H1 (cell line): ENCODE data around the gene KRTAP4-2. TPM values are rescaled to one million over a fixed set of nuclear protein-coding genes. Genes with fewer than 3 reads are reported as not detected.

Source experiments
- CTCF ChIA-PET: fragments of 300-600 bp; sonication (Branson Sonifier 250); formaldehyde crosslinking; loops from one replicate; lab custom pipeline; 2021; ENCODE audit not compliant: partially characterized antibody; lab: Charles Lee
- POLR2A ChIA-PET: fragments of 300-600 bp; sonication (Branson Sonifier 250); formaldehyde crosslinking; loops from one replicate; lab custom pipeline; 2021; ENCODE audit warnings: inconsistent platforms; ENCODE audit not compliant: partially characterized antibody; lab: Charles Lee
- DNase-seq, 2 experiments: peaks; one replicate each; pipeline versions ENCODE4 v3.0.0 to v3.0.0-alpha.2; 2010 to 2022; ENCODE audit warnings: low spot score in 2 of 2, low read depth in 1 of 2, mixed read lengths in 1 of 2
- FAIRE-seq: peaks from 2 replicates; lab custom pipeline; 2011; peaks lifted over from hg19 to GRCh38; lab: Jason Lieb, UNC
- H2AFZ ChIP-seq: 2 replicates; pipeline ENCODE4 v1.8.1; 2012; ENCODE audit warnings: low read length, inconsistent platforms
- H2AK5ac ChIP-seq: 2 replicates; pipeline ENCODE4 v1.6.1; 2013; ENCODE audit warnings: low read depth, low read length
- H2BK120ac ChIP-seq: replicated peaks from 2 replicates; pipeline ENCODE3; 2013; ENCODE audit warnings: low read depth, low read length, inconsistent platforms
- H2BK12ac ChIP-seq: 2 replicates; pipeline ENCODE4 v1.6.1; 2013; ENCODE audit warnings: low read depth, low read length
- H2BK15ac ChIP-seq: 2 replicates; pipeline ENCODE4 v1.6.1; 2013; ENCODE audit warnings: low read length
- H2BK20ac ChIP-seq: 2 replicates; pipeline ENCODE4 v1.6.1; 2013; ENCODE audit warnings: low read length
- H2BK5ac ChIP-seq: 2 replicates; pipeline ENCODE4 v1.6.1; 2013; ENCODE audit warnings: low read depth, low read length
- H3K14ac ChIP-seq: 2 replicates; pipeline ENCODE4 v1.6.1; 2013; ENCODE audit warnings: inconsistent platforms; ENCODE audit not compliant: insufficient read length
- H3K18ac ChIP-seq: 2 replicates; pipeline ENCODE4 v1.6.1; 2013; ENCODE audit warnings: low read length; ENCODE audit errors: extremely low read depth
- H3K23ac ChIP-seq: 2 replicates; pipeline ENCODE4 v1.6.1; 2013; ENCODE audit warnings: inconsistent platforms; ENCODE audit not compliant: insufficient read length
- H3K23me2 ChIP-seq: 2 replicates; pipeline ENCODE4 v1.6.1; 2013; ENCODE audit warnings: low read depth, low read length
- H3K27ac ChIP-seq: 2 replicates; pipeline ENCODE4 v1.6.1; 2011; ENCODE audit warnings: low read depth, low read length, inconsistent platforms
- H3K27me3 ChIP-seq, 4 experiments: replicated peaks in 1 of 4; 1 replicate in 1 of 4; 2 replicates in 3 of 4; pipeline versions ENCODE4 v1.6.1 to v1.8.1; 2011 to 2013; ENCODE audit warnings: low read length in 3 of 4, mild to moderate bottlenecking in 3 of 4, inconsistent platforms in 2 of 4, mixed read lengths in 2 of 4, moderate library complexity in 1 of 4; ENCODE audit not compliant: control insufficient read depth in 3 of 4, insufficient read depth in 3 of 4; ENCODE audit errors: extremely low read depth in 1 of 4
- H3K36me3 ChIP-seq, 4 experiments: 2 replicates each; pipeline versions ENCODE4 v1.6.1 to v1.8.1; 2011 to 2013; ENCODE audit warnings: mild to moderate bottlenecking in 4 of 4, low read length in 3 of 4, moderate library complexity in 2 of 4, control low read depth in 1 of 4, inconsistent platforms in 1 of 4; ENCODE audit not compliant: insufficient read depth in 4 of 4, control insufficient read depth in 2 of 4
- H3K4ac ChIP-seq: replicated peaks from 2 replicates; pipeline ENCODE3; 2013; ENCODE audit warnings: low read length, low read depth, mixed read lengths, inconsistent platforms; ENCODE audit not compliant: insufficient read length
- H3K4me1 ChIP-seq, 4 experiments: replicated peaks in 1 of 4; 1 replicate in 1 of 4; 2 replicates in 3 of 4; pipeline versions ENCODE4 v1.6.1 to v1.8.1; 2011 to 2013; ENCODE audit warnings: low read length in 3 of 4, inconsistent platforms in 2 of 4, mixed read lengths in 1 of 4; ENCODE audit not compliant: insufficient read depth in 4 of 4, control insufficient read depth in 3 of 4
- H3K4me2 ChIP-seq, 2 experiments: 2 replicates each; pipeline versions ENCODE4 v1.6.1 to v1.8.1; 2011 to 2013; ENCODE audit warnings: low read depth in 2 of 2, low read length in 2 of 2, control low read depth in 1 of 2, inconsistent platforms in 1 of 2, mild to moderate bottlenecking in 1 of 2; ENCODE audit not compliant: insufficient read depth in 1 of 2
- H3K4me3 ChIP-seq, 4 experiments: fragments of 200-600, 300-600 bp in 1 of 4; sonication (generic), shearing (Covaris generic), sonication (Bioruptor Twin) in 1 of 4; 2 replicates each; pipeline versions ENCODE4 v1.5.1 to v1.8.1; 2011 to 2016; ENCODE audit warnings: low read length in 4 of 4, low read depth in 3 of 4, control low read depth in 2 of 4, inconsistent platforms in 2 of 4, mild to moderate bottlenecking in 2 of 4, mixed read lengths in 1 of 4, moderate library complexity in 1 of 4; ENCODE audit not compliant: insufficient read depth in 2 of 4; ENCODE audit errors: extremely low read depth in 1 of 4
- H3K56ac ChIP-seq: replicated peaks from 2 replicates; pipeline ENCODE3; 2013; ENCODE audit warnings: low read depth, mild to moderate bottlenecking, mixed read lengths, low read length, inconsistent platforms; ENCODE audit not compliant: insufficient read length
- H3K79me1 ChIP-seq: 2 replicates; pipeline ENCODE4 v1.6.1; 2013; ENCODE audit warnings: low read depth, low read length, control low read depth
- H3K79me2 ChIP-seq, 2 experiments: 2 replicates each; pipeline versions ENCODE4 v1.6.1 to v1.8.1; 2012 to 2013; ENCODE audit warnings: low read length in 2 of 2, mild to moderate bottlenecking in 2 of 2, inconsistent platforms in 1 of 2; ENCODE audit not compliant: insufficient read depth in 2 of 2, control insufficient read depth in 1 of 2
- H3K9ac ChIP-seq, 4 experiments: replicated peaks in 1 of 4; 1 replicate in 1 of 4; 2 replicates in 3 of 4; pipeline versions ENCODE4 v1.6.1 to v1.8.1; 2011 to 2013; ENCODE audit warnings: low read depth in 3 of 4, low read length in 3 of 4, control low read depth in 2 of 4, mild to moderate bottlenecking in 2 of 4, moderate library complexity in 2 of 4, inconsistent platforms in 1 of 4; ENCODE audit errors: extremely low read depth in 1 of 4
- H3K9me3 ChIP-seq, 2 experiments: 2 replicates each; pipeline versions ENCODE4 v1.6.1 to v1.8.1; 2012 to 2013; ENCODE audit warnings: mild to moderate bottlenecking in 2 of 2, moderate library complexity in 2 of 2, control low read depth in 1 of 2, inconsistent platforms in 1 of 2, low read depth in 1 of 2, low read length in 1 of 2, mixed read lengths in 1 of 2; ENCODE audit not compliant: insufficient read depth in 2 of 2
- H4K20me1 ChIP-seq, 2 experiments: replicated peaks in 1 of 2; 2 replicates each; pipeline versions ENCODE3 to v1.8.1; 2011 to 2013; ENCODE audit warnings: inconsistent platforms in 2 of 2, low read length in 2 of 2, mild to moderate bottlenecking in 1 of 2; ENCODE audit not compliant: insufficient read depth in 2 of 2, control insufficient read depth in 1 of 2
- H4K5ac ChIP-seq: 2 replicates; pipeline ENCODE4 v1.6.1; 2013; ENCODE audit warnings: low read length, low read depth, mixed read lengths, inconsistent platforms; ENCODE audit not compliant: insufficient read length
- H4K8ac ChIP-seq: 2 replicates; pipeline ENCODE4 v1.8.0; 2013; ENCODE audit warnings: mild to moderate bottlenecking, moderate library complexity, low read length, inconsistent platforms; ENCODE audit not compliant: insufficient read depth; ENCODE audit errors: extremely low read depth
- H4K91ac ChIP-seq: replicated peaks from 2 replicates; pipeline ENCODE3; 2013; ENCODE audit warnings: low read length, mixed read lengths, inconsistent platforms; ENCODE audit not compliant: insufficient read length
- ASH2L ChIP-seq: fragments of 200-600, 300-600 bp; sonication (generic); IDR thresholded peaks from one replicate; pipeline ENCODE4 v1.7.1; 2017; ENCODE audit warnings: low read length
- CEBPB ChIP-seq: IDR thresholded peaks from 2 replicates; pipeline ENCODE4 v1.6.1; 2012; ENCODE audit warnings: low read depth, low read length
- CHD1 ChIP-seq: IDR thresholded peaks from 2 replicates; pipeline ENCODE4 v1.6.1; 2012; ENCODE audit warnings: low read depth, low read length, improper control_type of control experiment
- NANOG ChIP-seq: IDR thresholded peaks from 2 replicates; pipeline ENCODE4 v1.6.1; 2011; ENCODE audit warnings: low read length, low read depth, mild to moderate bottlenecking, inconsistent platforms; ENCODE audit not compliant: insufficient read depth, poor library complexity, severe bottlenecking
- POLR2A ChIP-seq, 2 experiments: IDR thresholded peaks; 1 replicate in 1 of 2; 2 replicates in 1 of 2; pipeline ENCODE4 v1.6.1; 2011; ENCODE audit warnings: low read depth in 2 of 2, low read length in 2 of 2, mild to moderate bottlenecking in 2 of 2; ENCODE audit errors: control extremely low read depth in 1 of 2
- RBBP5 ChIP-seq: IDR thresholded peaks from 2 replicates; pipeline ENCODE4 v1.7.1; 2012; ENCODE audit warnings: low read depth, mild to moderate bottlenecking, inconsistent platforms, low read length, moderate library complexity, borderline replicate concordance
- RNF2 ChIP-seq: fragments of 200-900, 300-1000 bp; sonication (generic); IDR thresholded peaks from 2 replicates; pipeline ENCODE4 v1.7.1; 2016; ENCODE audit warnings: borderline replicate concordance, low read depth, mild to moderate bottlenecking, antibody characterized with exemption, low read length; ENCODE audit not compliant: poor library complexity, severe bottlenecking; ENCODE audit errors: missing control alignments
- YY1 ChIP-seq: IDR thresholded peaks from 2 replicates; pipeline ENCODE4 v1.6.1; 2011; ENCODE audit warnings: low read depth, mild to moderate bottlenecking, low read length
- WGBS, 2 experiments: shearing (Covaris generic) in 1 of 2; methylation state at CpG; one replicate each; pipeline versions ENCODE4 v1.1.6 to v1.1.7; 2013 to 2015; ENCODE audit warnings: low lambda C conversion rate in 2 of 2, mixed read lengths in 2 of 2, inconsistent platforms in 1 of 2, low coverage in 1 of 2, missing lambda C conversion rate in 1 of 2; ENCODE audit not compliant: insufficient replicate concordance in 2 of 2, insufficient coverage in 1 of 2, insufficient read length in 1 of 2; ENCODE audit errors: extremely low coverage in 1 of 2, missing lambda C conversion rate in 1 of 2; 5-methylcytosine and 5-hydroxymethylcytosine counted together
- polyA plus RNA-seq, 7 experiments: library from polyadenylated mRNA; depleted of rRNA in 3 of 7; stranded (reverse) in 5 of 7; unstranded in 2 of 7; fragments of >200 nt in 5 of 7; fragments of 200-250 nt in 2 of 7; gene quantifications; 1 replicate in 5 of 7; 2 replicates in 1 of 7; 4 replicates in 1 of 7; pipeline versions ENCODE4 v1.2.1 to v1.2.3, GENCODE V29; 2011 to 2013; ENCODE audit warnings: missing spikeins in 2 of 7, mixed read lengths in 2 of 7
- total RNA-seq: library from RNA; stranded (reverse); fragmentation: NEBNext Ultra II Directional; extraction: Animal tissue kit (Norgen Biotek cat#: 25700); gene quantifications from 2 replicates; pipeline ENCODE4 v1.2.1, GENCODE V29; 2021
- TF ChIP-seq, protein P1 (sequence below): IDR thresholded peaks from 2 replicates; pipeline ENCODE4 v1.6.1; 2011; ENCODE audit warnings: low read length, improper control_type of control experiment

Gene KRTAP4-2
- total and polyA plus RNA-seq, 2 of the 8 experiments (the other 6 are each of a cell fraction or from before 2014, with no cell fraction given): not detected

DNA sequence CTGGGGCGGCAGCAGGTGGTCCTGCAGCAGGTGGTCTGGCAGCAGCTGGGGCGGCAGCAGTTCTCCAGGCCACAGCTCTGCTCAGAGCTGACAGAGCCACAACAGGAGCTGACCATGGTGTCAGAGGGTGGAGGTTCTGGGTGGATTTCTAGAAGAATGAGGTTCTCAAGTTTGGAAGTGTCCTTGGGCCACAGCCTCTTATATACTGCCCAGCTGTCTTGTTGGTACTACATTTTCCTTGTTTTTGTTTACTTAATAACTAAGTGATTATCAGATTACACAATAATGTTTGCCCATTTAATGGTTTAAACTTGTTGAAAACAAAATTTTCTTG, 28.4 kb downstream of the KRTAP4-2 start, which contains the start of gene KRTAP4-5:
Gene KRTAP4-5, minus strand, starts transcription at position 174 of the 334 bp plus-strand sequence. Its CDS starts 58 bp downstream, at position 116.
- H3K36me3 ChIP-seq: no peaks in the 10 kb centered on the region
- DNase-seq (no peak), FAIRE-seq (no peak)
- H3K27me3 ChIP-seq: no peaks in the 10 kb centered on the region
- H4K8ac ChIP-seq: no peak within 1 kb of the TSS
- H3K79me1 ChIP-seq: no peaks in the 10 kb centered on the region
- no peak within 1 kb of the TSS for H4K91ac ChIP-seq
- no peak within 1 kb of the TSS for H3K18ac ChIP-seq
- H4K5ac ChIP-seq: no peak within 1 kb of the TSS
- H3K4me3 ChIP-seq: no peak within 1 kb of the TSS
- TF ChIP-seq RBBP5: no peak
- no peak for TF ChIP-seq POLR2A (IDR thresholded peaks at IDR 0.05; ENCODE audit: control extremely low read depth in 1 of 2, low read depth in 2 of 2, low read length in 2 of 2)
- TF ChIP-seq, protein P1, sequence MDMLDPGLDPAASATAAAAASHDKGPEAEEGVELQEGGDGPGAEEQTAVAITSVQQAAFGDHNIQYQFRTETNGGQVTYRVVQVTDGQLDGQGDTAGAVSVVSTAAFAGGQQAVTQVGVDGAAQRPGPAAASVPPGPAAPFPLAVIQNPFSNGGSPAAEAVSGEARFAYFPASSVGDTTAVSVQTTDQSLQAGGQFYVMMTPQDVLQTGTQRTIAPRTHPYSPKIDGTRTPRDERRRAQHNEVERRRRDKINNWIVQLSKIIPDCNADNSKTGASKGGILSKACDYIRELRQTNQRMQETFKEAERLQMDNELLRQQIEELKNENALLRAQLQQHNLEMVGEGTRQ: no peak
- TF ChIP-seq CEBPB: no peak
- TF ChIP-seq CHD1: no peak
- no peak for TF ChIP-seq ASH2L
- no peak for TF ChIP-seq YY1
- no peak for TF ChIP-seq NANOG
- no peak for TF ChIP-seq RNF2
- H3K27ac ChIP-seq: no peak within 1 kb of the TSS
- H3K9me3 ChIP-seq: no peaks in the 10 kb centered on the region
- H2AFZ ChIP-seq: no peak within 1 kb of the TSS
- CTCF ChIA-PET: interaction anchor here (0.9 kb wide), 2 partner anchors 9 to 26 kb away, joined by 3 read pairs; no protein-coding TSS in a partner anchor
- no peak within 1 kb of the TSS for H3K23ac ChIP-seq
- no peak within 1 kb of the TSS for H3K4ac ChIP-seq
- peaks cover 2% of the 10 kb centered on the region; the same call in 1 of the 2 replicates for H3K23me2 ChIP-seq
- no peak within 1 kb of the TSS for H2BK120ac ChIP-seq
- no peaks in the 10 kb centered on the region for H4K20me1 ChIP-seq
- H2BK5ac ChIP-seq: no peak within 1 kb of the TSS
- no peak within 1 kb of the TSS for H3K14ac ChIP-seq
- H3K4me2 ChIP-seq: no peak within 1 kb of the TSS
- H2BK20ac ChIP-seq: no peak within 1 kb of the TSS
- no peak within 1 kb of the TSS for H2AK5ac ChIP-seq
- POLR2A ChIA-PET: no interaction called here
- H2BK12ac ChIP-seq: no peak within 1 kb of the TSS
- H3K4me1 ChIP-seq: no peaks in the 10 kb centered on the region
- no peak within 1 kb of the TSS for H3K56ac ChIP-seq
- no peak within 1 kb of the TSS for H3K9ac ChIP-seq
- H2BK15ac ChIP-seq: no peak within 1 kb of the TSS
- 50% methylated on average over 2 of the region's 2 CpGs; no CpG with 5 or more reads in 1 of the 2 experiments for WGBS, 2 experiments
- no peaks in the 10 kb centered on the region for H3K79me2 ChIP-seq
